ENCODE data around the gene SOCS3.

SOCS3 gene

GRCh38 chr17:78329263-78330059 lies 30.4 kb downstream of the SOCS3 start:
- Mint-ChIP-seq H3K4me3 (no peak overlapping the region), H3K9me3 (no peaks in the 10 kb centered on the region)

GRCh38 chr17:78327880-78328279 lies 32.0 kb downstream of the SOCS3 start:
- DNase-seq (ENCODE audit: low spot score in 2 of 2) (no peak), ATAC-seq (ENCODE audit: low read depth) (no peak)
- H3K9me3 Mint-ChIP-seq: no peaks in the 10 kb centered on the region
- H3K27ac Mint-ChIP-seq: no peak overlapping the region
- H3K4me3 Mint-ChIP-seq: no peak overlapping the region
- H3K27me3 Mint-ChIP-seq: no peaks in the 10 kb centered on the region
- peaks cover 15% of the 10 kb centered on the region for H3K4me1 Mint-ChIP-seq
- H3K36me3 Mint-ChIP-seq: no peaks in the 10 kb centered on the region

More at GRCh38 chr17:78329263-78330059, 30.4 kb downstream of the SOCS3 start:
- peaks cover 11% of the 10 kb centered on the region for H3K4me1 Mint-ChIP-seq
- no peak overlapping the region for H3K27ac Mint-ChIP-seq
- DNase-seq (ENCODE audit: low spot score in 2 of 2) (no peak), ATAC-seq (ENCODE audit: low read depth) (no peak)
- H3K27me3 Mint-ChIP-seq: no peaks in the 10 kb centered on the region
- H3K36me3 Mint-ChIP-seq: no peaks in the 10 kb centered on the region

GRCh38 chr17:78325076-78325687 lies 34.7 kb downstream of the SOCS3 start:
- Mint-ChIP-seq H3K4me3 (no peak overlapping the region), H3K27ac (no peak overlapping the region), H3K9me3 (no peaks in the 10 kb centered on the region), H3K4me1 (peaks cover 11% of the 10 kb centered on the region), H3K36me3 (no peaks in the 10 kb centered on the region), H3K27me3 (no peaks in the 10 kb centered on the region)
- no peak for DNase-seq (ENCODE audit: low spot score in 2 of 2)
- no peak for ATAC-seq (ENCODE audit: low read depth)

- ATAC-seq (ENCODE audit: low read depth) (peak; percentile 29), DNase-seq (ENCODE audit: low spot score in 2 of 2) (no peak)
- Mint-ChIP-seq H3K4me1 (peaks cover 12% of the 10 kb centered on the region), H3K27ac (no peak overlapping the region), H3K9me3 (no peaks in the 10 kb centered on the region), H3K36me3 (no peaks in the 10 kb centered on the region), H3K27me3 (no peaks in the 10 kb centered on the region), H3K4me3 (no peak overlapping the region)
Measured at GRCh38 chr17:78324391-78325075, 35.3 kb downstream of the SOCS3 start.

- H3K27ac Mint-ChIP-seq: no peak overlapping the region
- ATAC-seq (ENCODE audit: low read depth): no peak
- no peaks in the 10 kb centered on the region for H3K36me3 Mint-ChIP-seq
Measured at GRCh38 chr17:78323826-78324390, 36.0 kb downstream of the SOCS3 start.

GRCh38 chr17:78322858-78323455 lies 36.9 kb downstream of the SOCS3 start:
- ATAC-seq (ENCODE audit: low read depth) (no peak), DNase-seq (ENCODE audit: low spot score in 2 of 2) (no peak)
- Mint-ChIP-seq H3K27me3 (no peaks in the 10 kb centered on the region), H3K4me1 (peaks cover 11% of the 10 kb centered on the region), H3K4me3 (no peak overlapping the region), H3K27ac (no peak overlapping the region), H3K9me3 (no peaks in the 10 kb centered on the region), H3K36me3 (no peaks in the 10 kb centered on the region)

More at GRCh38 chr17:78323826-78324390, 36.0 kb downstream of the SOCS3 start:
- Mint-ChIP-seq H3K27me3 (no peaks in the 10 kb centered on the region), H3K4me1 (peaks cover 12% of the 10 kb centered on the region), H3K9me3 (no peaks in the 10 kb centered on the region), H3K4me3 (no peak overlapping the region)
- DNase-seq (ENCODE audit: low spot score in 2 of 2): no peak

GRCh38 chr17:78322327-78322857 lies 37.5 kb downstream of the SOCS3 start:
- DNase-seq (ENCODE audit: low spot score in 2 of 2) (no peak), ATAC-seq (ENCODE audit: low read depth) (no peak)
- Mint-ChIP-seq H3K4me1 (peaks cover 15% of the 10 kb centered on the region), H3K27me3 (peaks cover under 1% of the 10 kb centered on the region), H3K9me3 (no peaks in the 10 kb centered on the region), H3K4me3 (no peak overlapping the region), H3K36me3 (no peaks in the 10 kb centered on the region), H3K27ac (no peak overlapping the region)

GRCh38 chr17:78318843-78319242 lies 41.0 kb downstream of the SOCS3 start:
- Mint-ChIP-seq H3K36me3 (no peaks in the 10 kb centered on the region), H3K9me3 (no peaks in the 10 kb centered on the region), H3K27me3 (peaks cover 7% of the 10 kb centered on the region), H3K4me1 (peaks cover 21% of the 10 kb centered on the region), H3K27ac (no peak overlapping the region), H3K4me3 (no peak overlapping the region)
- DNase-seq (ENCODE audit: low spot score in 2 of 2) (no peak), ATAC-seq (ENCODE audit: low read depth) (no peak)

GRCh38 chr17:78318407-78318806 lies 41.5 kb downstream of the SOCS3 start:
- H3K27ac Mint-ChIP-seq: no peak overlapping the region
- H3K4me1 Mint-ChIP-seq: peaks cover 20% of the 10 kb centered on the region
- ATAC-seq (ENCODE audit: low read depth): no peak
- no peak for DNase-seq (ENCODE audit: low spot score in 2 of 2)
- H3K9me3 Mint-ChIP-seq: no peaks in the 10 kb centered on the region
- no peaks in the 10 kb centered on the region for H3K36me3 Mint-ChIP-seq
- H3K4me3 Mint-ChIP-seq: no peak overlapping the region
- peaks cover 7% of the 10 kb centered on the region for H3K27me3 Mint-ChIP-seq

GRCh38 chr17:78317794-78318400 lies 42.0 kb downstream of the SOCS3 start:
- no peaks in the 10 kb centered on the region for H3K36me3 Mint-ChIP-seq
- peaks cover 7% of the 10 kb centered on the region for H3K27me3 Mint-ChIP-seq
- no peak for ATAC-seq (ENCODE audit: low read depth)
- H3K4me3 Mint-ChIP-seq: no peak overlapping the region
- no peak for DNase-seq (ENCODE audit: low spot score in 2 of 2)
- no peak overlapping the region for H3K27ac Mint-ChIP-seq
- peaks cover 20% of the 10 kb centered on the region for H3K4me1 Mint-ChIP-seq
- no peaks in the 10 kb centered on the region for H3K9me3 Mint-ChIP-seq

- Mint-ChIP-seq H3K4me1 (peaks cover 20% of the 10 kb centered on the region), H3K9me3 (no peaks in the 10 kb centered on the region), H3K27ac (peak overlapping the region; percentile 25), H3K36me3 (no peaks in the 10 kb centered on the region), H3K27me3 (peaks cover 7% of the 10 kb centered on the region), H3K4me3 (peak overlapping the region; percentile 15)
- DNase-seq (ENCODE audit: low spot score in 2 of 2): no peak
- peak; percentile 57 for ATAC-seq (ENCODE audit: low read depth)
Measured at GRCh38 chr17:78316867-78317789, 42.7 kb downstream of the SOCS3 start.

- Mint-ChIP-seq H3K9me3 (no peaks in the 10 kb centered on the region), H3K4me3 (no peak overlapping the region), H3K36me3 (no peaks in the 10 kb centered on the region), H3K27me3 (peaks cover 7% of the 10 kb centered on the region), H3K27ac (peak overlapping the region; percentile 49), H3K4me1 (peaks cover 20% of the 10 kb centered on the region)
- DNase-seq (ENCODE audit: low spot score in 2 of 2) (no peak), ATAC-seq (ENCODE audit: low read depth) (no peak)
Measured at GRCh38 chr17:78316115-78316866, 43.6 kb downstream of the SOCS3 start.

All from memory B cell (primary cell).